GM18870 (cell line): ENCODE results near the gene RPL9.
A peak's percentile ranks its signal among the peaks of the same experiment; 100 is the strongest.
"Not testable (repeated sequence)": the region's sequence is repeated elsewhere in the genome, so short reads cannot be mapped to it uniquely, and the experiment has no call there.

ENCODE experiments used
- ATAC-seq: cut with Tn5 transposase; IDR thresholded peaks from one replicate; pipeline ENCODE4 v1.9.1; 2021; ENCODE audit warnings: moderate library complexity; ENCODE audit not compliant: unreplicated experiment

Gene RPL9

DNA sequence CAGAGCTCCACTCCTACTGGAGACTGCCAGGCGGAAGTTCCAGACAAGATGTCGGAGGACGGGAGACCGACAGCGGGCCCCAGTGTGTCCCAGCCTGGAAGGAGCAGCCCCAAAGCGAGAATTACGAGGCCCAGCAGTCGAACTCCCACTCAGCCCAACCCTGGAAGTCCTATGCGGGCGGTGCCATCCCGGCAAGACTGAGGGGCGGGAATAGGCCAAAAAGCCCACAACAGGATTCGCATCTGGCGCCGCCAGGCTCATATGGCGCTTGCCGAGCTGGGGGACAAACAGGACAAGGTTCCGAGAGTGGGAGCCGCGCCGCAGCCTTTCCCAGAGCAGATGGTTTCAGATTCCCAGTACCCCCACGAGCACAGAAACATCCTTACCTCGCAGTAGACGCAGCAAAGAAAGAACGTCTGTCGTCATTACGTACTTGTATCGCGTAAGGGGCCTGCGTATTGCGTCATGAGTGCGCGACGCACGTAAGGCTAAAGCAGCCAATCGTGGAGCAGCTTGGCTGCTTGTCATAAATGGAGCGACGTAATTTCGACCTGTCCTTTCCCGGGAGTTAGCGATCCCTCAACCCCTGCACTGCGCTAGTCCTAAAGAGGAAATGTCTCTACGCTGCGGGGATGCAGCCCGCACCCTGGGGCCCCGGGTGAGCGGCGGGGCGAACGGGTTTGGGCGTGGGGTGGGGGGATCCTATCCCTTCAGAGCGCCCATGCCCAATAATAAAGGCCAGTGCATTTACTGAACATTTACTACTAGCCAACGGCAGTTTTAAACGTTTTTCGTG lies at the start of gene RPL9, which contains the start of gene LIAS:
RPL9 (minus strand) TSS at position 418 of the 796 bp plus-strand sequence. CDS start 483 bp downstream, outside the sequence.
LIAS (plus strand) TSS at position 552 of the 796 bp plus-strand sequence; CDS start at position 614, 62 bp downstream.
- peak; percentile 85 for ATAC-seq

DNA sequence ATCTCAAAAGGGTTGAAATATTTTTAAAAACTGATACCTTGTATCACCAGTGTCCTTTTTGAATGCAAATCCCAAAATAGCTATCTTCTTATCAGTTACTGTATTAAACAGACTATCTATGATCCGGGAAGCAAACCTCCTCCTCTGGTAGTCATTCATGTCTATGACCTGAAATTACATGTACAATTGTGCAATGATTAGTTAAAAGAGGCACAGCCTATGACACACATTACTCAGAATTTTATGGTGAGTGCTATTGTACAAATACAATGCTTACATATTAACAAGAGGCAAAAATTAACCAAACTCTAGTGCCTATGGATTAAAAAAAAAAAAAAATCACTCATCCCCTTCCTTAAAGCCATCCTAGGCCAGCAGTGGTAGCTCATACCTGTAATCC lies 46.9 kb upstream of the RPL9 start:
- no peak for ATAC-seq

DNA sequence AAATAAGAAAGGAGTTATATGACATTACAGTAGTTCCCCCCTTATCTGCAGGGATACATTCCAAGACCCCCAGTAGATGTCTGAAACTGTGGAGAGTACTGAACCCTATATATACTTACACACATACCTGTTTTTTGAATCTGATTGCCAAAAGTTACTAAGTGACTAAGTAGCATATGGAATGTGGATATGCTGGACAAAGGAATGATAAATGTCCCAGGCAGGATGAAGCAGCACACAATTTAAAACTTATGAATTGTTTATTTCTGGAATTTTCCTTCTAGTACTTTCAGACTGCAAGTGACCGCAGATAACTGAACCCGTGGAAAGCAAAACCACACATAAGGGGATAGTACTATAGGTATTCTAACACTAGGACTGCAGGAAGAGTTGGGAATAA lies 45.8 kb upstream of the RPL9 start:
- no peak for ATAC-seq

DNA sequence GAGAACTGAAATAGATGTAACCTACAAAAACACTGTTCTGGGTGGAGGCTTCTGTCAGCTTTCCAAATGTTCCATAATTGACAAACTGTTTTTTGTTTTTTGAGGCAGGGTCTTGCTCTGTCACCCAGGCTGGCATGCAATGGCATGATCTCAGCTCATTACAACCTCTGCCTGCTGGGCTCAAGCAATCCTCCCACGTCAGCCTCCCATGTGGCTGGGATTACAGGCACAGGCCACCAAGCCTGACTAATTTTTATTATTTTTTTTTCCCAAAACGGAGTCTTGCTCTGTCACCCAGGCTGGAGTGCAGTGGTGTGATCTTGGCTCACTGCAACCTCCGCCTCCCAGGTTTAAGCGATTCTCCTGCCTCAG lies 43.9 kb upstream of the RPL9 start:
- ATAC-seq, result not testable (repeated sequence)

DNA sequence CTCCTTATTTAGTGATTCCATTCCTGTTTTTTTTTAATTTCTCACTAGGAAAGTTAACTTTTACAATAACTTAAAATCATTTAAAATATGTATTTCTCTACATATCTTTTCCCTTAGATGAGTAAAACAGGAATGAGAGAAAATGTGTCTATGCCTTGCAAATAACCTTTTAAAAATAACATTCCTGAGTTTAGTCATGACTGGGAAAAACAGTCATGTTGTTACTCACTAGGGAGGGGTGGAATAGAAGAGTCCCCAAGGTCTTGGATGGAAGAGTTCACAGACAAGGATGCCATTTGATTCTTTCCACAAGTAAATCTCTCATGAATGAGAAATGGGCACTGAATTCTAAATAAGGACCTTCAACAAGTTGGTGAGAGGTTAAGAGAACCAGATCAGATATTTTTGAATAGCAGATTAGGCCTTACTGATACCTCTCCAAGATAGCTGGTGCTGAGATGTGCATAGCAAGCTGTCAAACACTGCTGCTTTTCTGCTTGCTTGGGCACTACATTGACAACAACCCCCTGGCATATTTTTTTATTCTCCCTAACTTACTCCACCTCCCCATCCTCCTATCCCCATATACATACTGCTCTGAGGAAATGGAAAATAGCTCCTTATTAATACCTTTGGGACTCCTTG lies 43.4 kb upstream of the RPL9 start:
- no peak for ATAC-seq

DNA sequence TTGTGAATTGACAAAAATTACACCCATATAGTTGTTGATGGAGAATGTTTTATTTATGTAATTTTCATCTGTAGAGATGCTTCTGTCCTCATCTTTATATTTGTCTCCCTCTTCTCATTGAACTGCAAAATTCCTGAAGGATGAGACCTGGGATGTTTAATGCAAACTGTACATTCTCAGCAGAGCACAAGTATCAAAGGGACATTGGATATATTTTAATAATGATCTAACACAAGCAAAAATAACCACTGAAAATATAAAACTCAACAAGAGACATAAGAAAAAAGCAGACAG lies 40.0 kb upstream of the RPL9 start:
- no peak for ATAC-seq

DNA sequence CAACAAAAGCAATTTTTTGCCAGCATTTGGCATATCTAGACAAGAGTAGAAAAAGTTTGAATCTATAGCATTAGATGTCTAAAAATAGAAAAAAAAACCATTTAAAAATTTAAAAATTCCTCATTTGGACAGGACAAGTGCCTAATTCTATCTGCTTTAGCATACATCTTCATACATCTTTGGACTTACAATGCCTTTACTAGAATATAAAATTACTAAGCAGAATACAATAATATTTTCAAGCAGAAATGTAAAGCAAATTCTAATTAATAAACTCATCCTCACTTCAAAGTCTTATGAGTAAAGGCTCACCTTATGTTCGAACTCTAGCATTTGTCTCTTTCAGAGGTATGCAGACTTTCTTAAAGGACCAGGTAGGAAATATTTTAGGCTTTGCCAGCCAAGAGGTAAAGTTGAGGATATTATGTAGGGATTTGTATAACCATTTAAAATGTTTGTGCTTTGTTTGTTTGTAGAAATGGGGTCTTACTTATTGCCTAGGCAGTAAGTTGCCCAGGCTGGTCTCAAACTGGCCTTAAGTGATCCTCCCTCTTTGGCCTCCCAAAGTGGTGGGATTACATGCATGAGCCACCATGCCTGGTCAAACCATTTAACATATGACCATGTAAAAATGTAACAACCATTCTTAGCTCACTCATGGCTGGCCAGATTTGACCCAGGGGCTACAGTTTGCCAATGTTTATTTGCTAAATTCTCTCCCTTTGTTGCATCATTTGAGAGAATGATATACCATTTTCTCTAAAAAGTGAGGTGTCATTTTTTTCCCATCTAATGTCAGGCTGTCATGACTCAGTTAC lies 39.4 kb upstream of the RPL9 start:
- no peak for ATAC-seq

DNA sequence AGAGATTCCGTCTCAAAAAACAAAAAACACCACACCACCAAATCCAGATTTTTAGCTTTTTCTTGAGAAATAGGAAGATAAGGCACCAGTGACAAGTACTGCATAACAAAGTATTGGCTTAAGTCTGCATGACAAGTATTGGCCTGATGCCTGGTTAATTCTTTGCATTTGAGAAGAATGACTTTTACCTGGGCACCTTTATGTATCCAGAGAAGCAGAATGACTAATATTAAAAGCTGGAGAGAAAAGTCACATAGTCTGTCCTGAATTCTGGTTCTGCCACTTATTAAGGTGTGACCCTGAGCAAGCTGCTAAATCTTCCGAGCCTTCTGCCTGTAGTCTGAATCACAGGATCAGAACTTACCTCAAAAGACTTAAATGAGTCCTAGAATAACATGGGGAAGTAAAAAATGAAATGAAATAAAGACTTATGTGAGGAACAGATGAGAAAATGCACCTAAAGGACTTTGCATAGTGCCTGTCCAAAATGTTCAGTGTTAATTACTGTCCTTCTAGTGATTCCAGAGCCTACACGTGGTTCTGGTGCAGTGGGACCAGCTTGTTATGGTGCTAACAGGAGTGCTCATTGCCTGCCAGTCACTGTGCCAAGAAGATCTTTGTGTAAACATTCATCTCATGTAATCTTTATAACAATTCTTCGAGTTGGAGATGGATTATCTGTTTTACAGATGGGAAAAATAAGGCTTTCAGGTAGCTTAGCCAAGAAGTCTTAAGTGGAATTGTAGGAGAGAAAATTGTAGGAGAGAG lies 36.9 kb upstream of the RPL9 start:
- no peak for ATAC-seq

DNA sequence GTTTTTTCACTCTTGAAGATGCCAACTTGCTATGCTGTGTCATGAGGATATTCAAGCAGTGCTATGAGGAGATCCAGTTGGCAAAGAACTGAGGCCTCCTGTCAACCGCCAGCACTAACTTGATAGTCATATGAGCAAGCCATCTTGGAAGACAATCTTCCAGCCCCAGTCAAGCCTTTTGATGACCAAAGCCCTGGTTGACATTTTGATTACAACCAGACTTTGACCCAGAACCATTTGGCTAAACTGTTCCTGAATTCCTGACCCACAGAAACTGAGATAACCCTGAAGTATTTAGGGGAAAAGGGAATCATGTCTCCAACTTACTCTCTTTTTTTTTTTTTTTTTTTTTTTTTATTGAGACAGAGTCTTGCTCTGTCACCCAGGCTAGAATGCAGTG lies 35.6 kb upstream of the RPL9 start:
- no peak for ATAC-seq

DNA sequence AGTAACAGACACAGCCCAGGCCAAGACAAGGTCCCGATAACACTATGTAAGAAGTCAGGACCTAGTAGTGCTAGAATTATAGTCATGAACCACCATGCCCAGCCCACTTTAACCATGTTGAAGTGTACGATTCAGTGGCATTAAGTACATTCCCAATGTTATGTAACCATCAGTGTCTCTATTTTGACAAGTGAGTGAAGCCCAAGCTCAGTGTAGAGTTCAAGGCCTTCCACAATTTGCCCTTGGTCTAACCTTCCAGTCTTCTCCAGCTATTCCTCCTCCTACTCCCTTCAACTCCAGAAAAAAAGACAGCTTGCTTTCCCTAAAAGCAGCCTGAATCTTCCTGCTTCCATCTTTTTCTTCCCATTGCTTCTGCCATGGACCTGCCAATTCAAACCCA lies 31.6 kb upstream of the RPL9 start:
- ATAC-seq, result no peak

DNA sequence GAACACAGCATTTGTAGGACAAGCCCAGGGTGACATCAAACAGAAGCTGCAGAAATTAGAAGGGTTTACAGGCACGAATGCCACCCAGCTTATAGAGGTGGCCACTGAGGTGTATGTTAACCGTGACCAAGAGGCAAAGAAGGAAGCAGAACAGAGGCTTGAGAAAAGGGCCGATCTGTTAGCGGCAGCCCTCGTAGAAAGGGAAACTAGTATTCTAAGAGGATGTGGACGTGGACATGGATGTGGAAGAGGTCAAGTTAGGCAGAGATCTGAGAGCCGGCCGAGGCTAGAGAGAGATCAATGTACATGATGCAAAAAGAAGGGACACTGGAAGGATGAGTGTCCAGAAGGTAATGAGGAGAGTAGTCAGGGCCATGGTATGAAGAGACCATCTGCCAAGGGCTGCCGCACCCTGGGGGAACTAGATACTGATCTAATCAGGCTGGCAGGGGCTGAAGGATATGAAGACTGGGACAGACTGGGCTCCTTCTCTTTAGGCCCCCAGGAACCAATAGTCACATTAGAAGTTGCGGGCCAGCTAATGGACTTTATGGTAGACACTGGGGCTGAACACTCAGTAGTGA lies 27.6 kb upstream of the RPL9 start:
- no peak for ATAC-seq

DNA sequence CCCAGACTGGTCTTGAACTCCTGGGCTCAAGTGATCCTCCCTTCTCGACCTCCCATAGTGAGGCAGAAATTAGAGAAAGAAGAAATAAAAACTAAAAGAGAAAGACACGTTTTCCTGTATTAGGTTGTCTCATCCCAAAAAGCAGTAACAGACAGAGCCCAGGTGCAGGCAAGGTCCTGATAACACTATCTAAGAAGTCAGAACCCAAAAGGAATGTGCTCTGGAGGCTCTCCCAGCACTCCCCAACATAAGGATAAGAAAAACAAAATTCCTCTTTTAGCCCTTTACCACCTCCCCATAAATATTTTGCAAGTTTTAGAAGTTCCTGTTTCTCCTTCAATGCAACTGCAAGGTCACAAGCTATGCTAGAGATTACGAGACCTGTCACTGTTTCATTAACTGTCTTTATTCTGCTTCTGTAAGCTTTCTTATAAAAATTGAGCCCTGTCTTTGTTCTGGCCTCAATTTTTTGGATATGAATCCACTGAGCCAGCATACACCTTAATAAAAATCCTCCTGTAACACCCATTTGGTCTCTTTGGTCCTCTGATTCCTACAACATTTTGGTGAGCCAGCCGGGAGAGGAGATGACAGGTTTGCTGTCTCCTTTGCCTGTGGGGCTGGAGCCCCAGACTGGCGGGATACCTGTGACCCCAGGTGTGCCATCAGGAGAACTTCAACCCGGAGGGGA lies 26.0 kb upstream of the RPL9 start:
- ATAC-seq, result no peak

DNA sequence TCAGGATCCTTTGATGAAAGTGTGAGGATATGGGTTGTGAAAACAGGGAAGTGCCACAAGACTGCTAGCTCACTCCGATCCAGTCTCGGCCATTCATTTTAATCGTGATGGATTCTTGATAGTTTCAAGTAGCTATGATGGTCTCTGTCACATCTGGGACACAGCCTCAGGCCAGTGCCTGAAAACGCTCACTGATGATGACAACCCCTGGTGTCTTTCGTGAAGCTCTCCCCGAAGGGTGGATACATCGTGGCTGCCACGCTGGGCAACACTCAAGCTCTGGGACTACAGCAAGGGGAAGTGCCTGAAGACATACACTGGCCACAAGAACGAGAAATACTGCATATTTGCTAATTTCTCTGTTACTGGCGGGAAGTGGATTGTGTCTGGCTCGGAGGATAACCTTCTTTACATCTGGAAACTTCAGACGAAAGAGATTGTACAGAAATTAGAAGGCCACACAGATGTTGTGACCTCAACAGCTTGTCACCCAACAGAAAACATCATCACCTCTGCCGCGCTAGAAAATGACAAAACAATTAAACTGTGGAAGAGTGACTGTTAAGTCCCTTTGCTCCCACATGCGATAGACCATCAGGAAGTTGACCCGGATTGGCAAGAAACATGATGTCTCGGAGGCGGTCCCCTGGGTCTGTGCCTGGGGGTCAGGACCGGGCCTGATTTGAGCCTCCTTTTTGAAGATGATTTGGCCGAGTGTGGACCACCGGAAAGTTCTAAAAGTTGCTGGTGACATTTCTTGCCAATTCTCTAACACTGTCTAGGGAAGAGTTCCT lies 22.4 kb upstream of the RPL9 start:
- ATAC-seq, result no peak

DNA sequence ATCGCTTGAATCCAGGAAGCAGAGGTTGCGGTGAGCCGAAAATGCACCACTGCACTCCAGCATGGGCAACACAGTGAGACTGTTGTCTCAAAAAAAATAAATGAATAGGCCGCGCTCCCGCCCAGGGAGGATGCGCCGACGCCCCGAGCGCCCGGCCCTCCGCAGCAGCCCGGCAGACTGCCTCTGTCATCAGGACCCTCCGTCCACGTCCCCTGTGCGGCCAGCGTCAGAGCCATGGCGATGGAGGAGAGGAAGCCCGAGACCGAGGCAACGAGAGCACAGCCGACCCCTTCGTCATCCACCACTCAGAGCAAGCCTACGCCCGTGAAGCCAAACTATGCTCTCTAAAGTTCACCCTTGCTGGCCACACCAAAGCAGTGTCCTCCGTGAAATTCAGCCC lies 21.5 kb upstream of the RPL9 start:
- no peak for ATAC-seq

DNA sequence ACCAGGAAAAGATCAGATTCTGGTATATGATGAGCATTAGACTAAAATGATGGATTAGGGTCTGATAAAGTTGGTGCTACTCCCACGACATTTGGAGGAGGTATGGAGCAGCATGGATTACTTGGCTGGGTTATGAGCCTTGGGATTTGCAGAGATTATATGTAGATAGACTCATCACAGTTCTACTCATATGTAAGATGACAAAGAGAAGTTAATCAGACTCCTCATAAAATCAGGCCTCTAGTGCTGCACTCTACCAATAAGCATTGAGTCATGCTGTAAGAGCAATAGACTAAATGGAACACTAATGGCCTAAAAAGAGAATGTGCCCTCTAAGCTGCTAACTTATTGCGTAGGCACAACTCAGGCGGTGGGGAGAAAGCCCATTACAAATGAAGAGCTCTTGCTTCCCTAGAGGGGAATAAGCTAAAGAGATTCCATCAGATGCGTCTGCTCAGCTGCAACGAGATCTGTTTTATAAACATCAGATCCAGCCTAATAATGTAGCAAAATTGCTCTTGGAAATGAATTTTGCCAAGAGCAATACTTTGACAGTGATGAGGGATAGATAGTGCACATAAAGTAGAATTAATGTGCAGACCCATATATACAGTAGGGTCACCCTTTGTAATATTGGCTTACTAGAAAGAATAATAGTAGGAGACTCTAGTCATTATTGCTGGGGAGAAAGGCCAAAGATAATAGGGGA lies 17.6 kb upstream of the RPL9 start:
- no peak for ATAC-seq

DNA sequence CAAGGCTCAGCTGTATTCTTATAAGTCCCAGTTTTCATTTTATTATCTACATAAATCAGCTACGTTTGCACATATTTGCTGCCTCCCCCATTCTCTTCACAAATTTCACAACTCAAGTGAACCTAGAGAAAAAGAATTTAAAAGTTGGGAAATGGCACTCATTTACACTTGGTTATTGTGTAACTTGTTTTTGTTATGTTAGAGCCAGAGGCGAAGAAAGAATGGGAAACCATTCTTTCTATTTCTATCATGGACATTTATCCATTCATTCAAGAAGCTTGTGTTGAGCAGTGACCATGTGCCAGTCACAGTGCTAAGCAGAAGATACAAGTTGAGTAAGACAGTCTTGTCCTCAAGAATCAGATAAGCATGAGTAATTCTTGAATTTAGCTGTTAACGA lies 13.7 kb upstream of the RPL9 start:
- no peak for ATAC-seq

DNA sequence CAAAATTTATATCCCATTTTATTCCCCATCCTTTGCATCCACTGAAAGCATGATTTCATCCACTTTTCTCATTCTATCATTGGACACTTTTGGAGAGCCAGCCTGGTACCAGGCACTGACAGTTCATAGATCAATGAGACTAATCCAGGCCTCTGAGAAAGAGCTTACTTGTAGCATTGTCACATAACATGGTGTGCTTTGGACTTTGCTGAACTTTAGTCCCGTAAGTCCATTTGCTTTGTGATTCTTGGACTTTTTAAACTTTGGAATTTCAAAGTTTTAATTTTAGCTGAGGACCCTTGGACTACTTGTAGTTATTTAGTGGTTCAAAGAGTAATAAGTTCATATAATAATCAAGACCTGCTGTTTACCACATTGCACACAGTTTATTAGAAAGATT lies 11.7 kb upstream of the RPL9 start:
- ATAC-seq, result no peak

DNA sequence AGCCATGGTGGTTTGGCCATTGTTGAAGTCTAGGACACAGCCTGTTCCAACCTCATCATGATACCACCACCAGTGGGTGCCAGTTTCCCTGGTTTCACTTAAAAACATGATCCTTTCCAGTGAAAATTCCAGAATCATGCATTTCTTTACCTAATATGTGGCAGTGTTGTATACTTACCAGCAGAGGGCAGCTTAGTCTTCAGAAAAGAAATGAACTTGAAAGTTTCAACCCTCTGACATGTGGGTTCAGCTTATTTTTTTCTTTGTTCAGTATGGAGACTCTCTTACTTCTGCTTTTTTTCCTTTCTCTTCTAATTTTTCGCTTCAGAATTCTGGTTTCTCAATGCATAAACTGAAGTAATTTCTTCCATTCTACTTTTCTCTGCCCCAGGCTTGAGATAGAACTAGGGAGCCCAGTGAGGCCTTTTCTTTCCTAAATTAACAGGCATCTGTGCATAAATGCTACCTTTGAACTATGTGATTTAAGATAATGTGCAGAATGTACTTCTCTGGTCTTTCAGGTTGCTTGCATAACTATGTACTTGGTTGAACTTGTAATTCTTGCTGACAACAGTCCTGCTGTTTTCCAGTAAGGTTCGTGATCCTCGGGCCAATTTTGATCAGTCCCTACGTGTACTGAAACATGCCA lies 10.8 kb upstream of the RPL9 start:
- ATAC-seq, result peak; percentile 84
